ENCODE measurements around the gene RPTOR.

Gene RPTOR

GRCh38 chr17:80832888-80833583, 288.4 kb downstream of the RPTOR start (continued):
- TF ChIP-seq REST (tag by site-specific recombination; IDR thresholded peaks at IDR 0.05) (0 out of 2 replicates have a peak, but pooled peaks have one; percentile 11), SP3 (tag by site-specific recombination; IDR thresholded peaks at IDR 0.05) (peak; percentile 72), ZNF341 (tag by site-specific recombination; IDR thresholded peaks at IDR 0.05; ENCODE audit: low read depth) (peak; percentile 100), ZNF837 (tag by site-specific recombination; IDR thresholded peaks at IDR 0.05) (no peak), ZNF777 (tag by site-specific recombination; IDR thresholded peaks at IDR 0.05; ENCODE audit: borderline replicate concordance) (no peak), ZFP69B (tag by site-specific recombination; IDR thresholded peaks at IDR 0.05) (peak; percentile 45; the same call in 1 of the 2 replicates), ZNF501 (tag by site-specific recombination; IDR thresholded peaks at IDR 0.05) (peak; percentile 62; the same call in 1 of the 2 replicates), KLF8 (tag by site-specific recombination; IDR thresholded peaks at IDR 0.05) (peak; percentile 52; the same call in 1 of the 2 replicates), KLF17 (tag by site-specific recombination; IDR thresholded peaks at IDR 0.05) (peak; percentile 51; the same call in 1 of the 2 replicates), ELK4 (IDR thresholded peaks at IDR 0.05; ENCODE audit: borderline replicate concordance, low read depth, low read length) (no peak), ZNF366 (tag by site-specific recombination; conservative IDR thresholded peaks at IDR 0.05) (peak; percentile 78), ZEB2 (tag by site-specific recombination; IDR thresholded peaks at IDR 0.05) (peak; percentile 55; the same call in 1 of the 2 replicates), ZSCAN30 (tag by site-specific recombination; IDR thresholded peaks at IDR 0.05) (peak; percentile 72; the same call in 1 of the 2 replicates), GFI1B (tag by site-specific recombination; IDR thresholded peaks at IDR 0.05) (no peak), ZNF24 (tag by site-specific recombination; IDR thresholded peaks at IDR 0.05) (0 out of 2 replicates have a peak, but pooled peaks have one; percentile 72), ZBTB8A (tag by site-specific recombination; IDR thresholded peaks at IDR 0.05) (peak; percentile 67), KLF10 (tag by site-specific recombination; IDR thresholded peaks at IDR 0.05) (no peak), ZSCAN5A (tag by site-specific recombination; IDR thresholded peaks at IDR 0.05) (no peak), EGR2 (tag by site-specific recombination; IDR thresholded peaks at IDR 0.05; ENCODE audit: low read depth) (peak; percentile 84), SP2 (tag by site-specific recombination; IDR thresholded peaks at IDR 0.05) (peak; percentile 57), PRDM4 (tag by site-specific recombination; IDR thresholded peaks at IDR 0.05) (peak; percentile 72), ZNF629 (tag by site-specific recombination; IDR thresholded peaks at IDR 0.05) (peak; percentile 86), ZXDB (tag by site-specific recombination; IDR thresholded peaks at IDR 0.05) (peak; percentile 97), ZNF692 (tag by site-specific recombination; IDR thresholded peaks at IDR 0.05) (no peak), ZNF184 (tag by site-specific recombination; IDR thresholded peaks at IDR 0.05) (peak; percentile 79; the same call in 1 of the 2 replicates), ZNF600 (tag by site-specific recombination; IDR thresholded peaks at IDR 0.05) (peak; percentile 96), SCRT1 (tag by site-specific recombination; IDR thresholded peaks at IDR 0.05; ENCODE audit: borderline replicate concordance) (no peak), WT1 (tag by site-specific recombination; IDR thresholded peaks at IDR 0.05) (peak; percentile 33; the same call in 1 of the 2 replicates), ZNF670 (tag by site-specific recombination; IDR thresholded peaks at IDR 0.05; ENCODE audit: low read depth) (no peak)
